MG63 (cell line): ENCODE data around the gene CCDC39. TPM values are rescaled to one million over a fixed set of nuclear protein-coding genes. Genes with fewer than 3 reads are reported as not detected.

ENCODE experiments used
- DNase-seq: peaks from one replicate; pipeline ENCODE4 v3.0.0-alpha.2; 2020
- H3K27me3 ChIP-seq: fragments of 250-450 bp; sonication (Bioruptor Pico); 2 replicates; pipeline ENCODE4 v1.5.1; 2020; ENCODE audit warnings: mild to moderate bottlenecking, moderate library complexity
- H3K36me3 ChIP-seq: fragments of 250-450 bp; sonication (Bioruptor Pico); 2 replicates; pipeline ENCODE4 v1.5.1; 2020; ENCODE audit warnings: mild to moderate bottlenecking, moderate library complexity
- H3K4me3 ChIP-seq: fragments of 250-450 bp; sonication (Bioruptor Pico); 2 replicates; pipeline ENCODE4 v1.5.1; 2020; ENCODE audit warnings: mild to moderate bottlenecking, moderate library complexity
- H3K9me3 ChIP-seq: fragments of 250-450 bp; sonication (Bioruptor Pico); 2 replicates; pipeline ENCODE4 v1.5.1; 2020; ENCODE audit warnings: mild to moderate bottlenecking, moderate library complexity
- total RNA-seq: library from RNA; depleted of rRNA; stranded (reverse); fragments of >200 nt; shearing (Covaris generic); gene quantifications from 2 replicates; pipeline ENCODE4 v1.2.3, GENCODE V29; 2014; ENCODE audit warnings: low replicate concordance; rRNA removed

The CCDC39 gene
- not detected in 2 replicates for total RNA-seq

DNA sequence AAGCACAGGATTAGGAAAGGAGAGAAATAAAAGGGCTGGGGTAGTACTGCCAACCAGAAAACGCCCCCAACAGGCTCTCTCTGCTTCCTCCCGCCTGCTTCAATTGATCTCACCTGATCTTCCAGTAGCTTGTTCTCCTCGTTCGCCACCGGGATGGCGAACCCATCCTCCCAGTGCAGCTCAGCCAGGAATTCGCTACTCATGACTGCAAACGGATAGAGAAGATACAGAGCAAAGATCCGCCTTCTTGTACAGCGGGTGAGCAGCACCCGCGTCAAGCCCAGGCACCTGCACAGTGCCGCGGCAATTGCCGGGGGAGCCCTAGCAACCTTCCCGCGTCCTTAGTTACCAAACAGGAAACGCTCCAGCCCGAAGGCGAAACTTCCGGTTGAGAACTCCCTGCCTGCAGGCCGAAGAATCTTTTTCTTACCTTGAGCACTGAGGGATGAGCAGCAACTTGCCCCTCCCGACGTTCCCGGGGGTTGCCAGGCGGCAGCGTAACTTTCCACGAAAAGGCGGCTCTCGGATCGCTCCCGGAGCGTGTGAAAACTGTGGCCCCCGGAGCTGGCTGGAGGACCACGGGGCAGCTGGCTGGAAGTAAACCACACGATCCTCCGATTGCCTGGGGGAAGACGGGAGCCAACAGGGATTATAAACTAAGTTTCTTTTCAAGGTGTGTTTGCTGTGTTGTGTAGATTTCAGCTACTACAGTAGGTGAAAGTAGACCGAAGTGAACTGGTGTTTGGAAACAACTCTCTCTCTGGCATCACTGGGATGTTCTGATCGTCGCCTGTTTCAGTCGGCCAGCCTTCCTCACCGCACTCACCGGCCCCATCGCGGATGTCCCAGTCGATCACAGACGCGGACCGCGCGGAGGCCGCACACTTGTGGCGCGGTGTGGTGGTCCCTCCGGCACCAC lies at the start of gene CCDC39:
TSS of gene CCDC39 (minus strand) at position 312 of the 919 bp plus-strand sequence. CDS start at position 203, 109 bp downstream.
- Histone ChIP-seq H3K4me3 (peak within 1 kb of the TSS; percentile 62), H3K27me3 (peaks cover 52% of the 10 kb centered on the region)
- DNase-seq = peak; percentile 53

DNA sequence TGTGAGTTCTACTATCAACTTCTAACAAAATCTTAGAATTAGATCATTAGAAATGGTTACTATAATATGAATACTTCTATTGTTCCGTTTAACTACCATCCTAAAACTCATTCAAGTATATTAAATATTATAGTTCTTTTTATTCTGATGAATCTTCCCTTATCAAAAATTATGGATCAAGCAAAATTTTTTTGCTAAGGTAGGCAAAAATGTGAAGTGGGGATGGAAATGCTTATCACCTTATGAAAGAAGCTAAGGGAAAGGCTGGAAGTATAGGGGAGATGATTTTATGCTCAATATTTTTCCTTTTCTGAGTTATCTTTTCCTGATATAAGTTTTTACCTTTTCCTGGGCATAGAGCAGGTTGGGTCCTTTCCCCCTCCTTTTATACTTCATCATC lies 40.7 kb upstream of the CCDC39 start:
- H3K9me3 ChIP-seq = no peaks in the 10 kb centered on the region
- no peak overlapping the region for H3K4me3 ChIP-seq
- H3K27me3 ChIP-seq = peaks cover 5% of the 10 kb centered on the region; the same call in 1 of the 2 replicates
- no peak for DNase-seq
- H3K36me3 ChIP-seq = no peaks in the 10 kb centered on the region

More for the DNA sequence above, at the start of gene CCDC39:
- Histone ChIP-seq H3K9me3 (no peaks in the 10 kb centered on the region), H3K36me3 (no peaks in the 10 kb centered on the region)

DNA sequence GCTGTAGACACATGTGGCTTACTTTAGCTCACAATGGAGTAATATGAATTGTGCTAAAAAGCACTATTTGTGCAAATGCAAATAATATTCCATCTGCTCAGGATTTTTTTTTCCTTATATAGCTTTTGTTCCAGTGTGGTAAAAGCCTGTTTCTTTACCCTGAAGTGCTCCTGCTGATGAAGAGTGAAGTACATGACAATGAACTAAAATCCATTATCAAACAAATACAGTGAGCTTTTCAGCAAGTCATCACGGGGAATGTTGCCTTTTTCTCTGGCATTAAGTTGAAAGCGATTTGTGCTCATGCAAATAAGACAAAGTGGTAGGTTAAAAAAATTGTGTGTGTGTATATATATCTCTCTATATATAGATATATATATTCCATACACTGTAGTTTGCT lies 28.6 kb upstream of the CCDC39 start:
- Histone ChIP-seq H3K36me3 (no peaks in the 10 kb centered on the region), H3K9me3 (no peaks in the 10 kb centered on the region), H3K4me3 (no peak overlapping the region), H3K27me3 (peaks cover 8% of the 10 kb centered on the region; the same call in 1 of the 2 replicates)
- DNase-seq = no peak

DNA sequence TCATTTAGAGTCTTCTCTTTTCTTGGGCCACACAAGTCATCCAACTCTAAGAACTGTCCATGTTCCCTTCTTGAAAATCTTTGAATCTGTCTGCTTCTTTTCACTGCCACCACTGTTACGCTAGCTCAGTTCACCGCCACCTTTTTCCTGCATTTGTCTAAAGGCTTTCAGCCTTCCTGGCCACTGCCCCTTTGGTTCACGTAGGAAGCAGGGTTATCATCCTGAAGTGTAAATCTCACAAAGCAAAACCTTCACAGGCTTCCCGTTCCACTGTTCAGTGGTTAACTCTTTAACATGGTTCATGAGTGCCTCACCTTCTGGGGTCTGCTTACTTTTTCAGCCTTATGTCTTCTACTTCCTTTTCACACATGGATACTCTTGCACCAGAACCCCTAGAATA lies 26.3 kb upstream of the CCDC39 start:
- peaks cover 8% of the 10 kb centered on the region; the same call in 1 of the 2 replicates for H3K27me3 ChIP-seq
- no peak for DNase-seq
- no peaks in the 10 kb centered on the region for H3K36me3 ChIP-seq
- H3K4me3 ChIP-seq = no peak overlapping the region
- H3K9me3 ChIP-seq = no peaks in the 10 kb centered on the region

DNA sequence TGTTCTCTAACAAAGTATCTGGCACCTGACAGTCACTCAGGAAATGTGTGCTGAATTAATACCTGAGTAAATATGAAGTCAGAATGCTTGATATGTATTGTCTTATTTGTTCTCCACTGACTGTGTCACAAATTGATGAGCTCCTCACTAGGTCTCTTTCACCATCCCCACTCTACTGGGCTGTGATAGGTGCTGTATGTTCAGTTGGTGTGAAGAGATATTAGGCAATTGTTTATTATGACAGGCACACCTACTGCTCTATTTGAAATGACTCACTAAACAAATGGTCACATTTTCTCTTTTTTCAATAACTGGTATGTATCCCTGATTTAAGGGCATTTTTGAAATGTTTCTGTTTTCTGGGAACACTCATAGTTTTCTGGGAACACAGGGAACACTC lies 25.2 kb upstream of the CCDC39 start:
- H3K27me3 ChIP-seq = peaks cover 5% of the 10 kb centered on the region; the same call in 1 of the 2 replicates
- H3K36me3 ChIP-seq = no peaks in the 10 kb centered on the region
- H3K9me3 ChIP-seq = no peaks in the 10 kb centered on the region
- no peak overlapping the region for H3K4me3 ChIP-seq
- no peak for DNase-seq

DNA sequence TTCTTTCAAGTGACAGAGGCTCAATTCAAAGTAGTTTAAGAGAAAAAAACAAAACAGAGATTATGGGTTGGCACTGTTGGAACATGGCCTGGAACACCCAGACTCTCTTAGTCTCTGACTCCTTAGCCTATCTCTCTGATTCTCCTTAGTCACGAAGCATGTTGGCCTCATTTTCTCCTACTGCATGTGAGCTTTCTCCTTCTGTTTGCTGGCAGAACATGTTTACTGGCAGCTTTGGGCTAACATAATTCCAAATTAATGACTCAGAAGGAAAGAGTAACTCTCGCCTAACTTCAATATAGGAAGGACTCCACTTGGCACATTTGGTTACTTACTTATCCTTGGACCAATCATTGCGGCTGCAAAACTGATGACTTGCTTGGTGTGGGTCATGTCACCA lies 21.7 kb upstream of the CCDC39 start:
- no peak overlapping the region for H3K4me3 ChIP-seq
- H3K9me3 ChIP-seq = no peaks in the 10 kb centered on the region
- no peaks in the 10 kb centered on the region for H3K27me3 ChIP-seq
- peak; percentile 77 for DNase-seq
- H3K36me3 ChIP-seq = no peaks in the 10 kb centered on the region

DNA sequence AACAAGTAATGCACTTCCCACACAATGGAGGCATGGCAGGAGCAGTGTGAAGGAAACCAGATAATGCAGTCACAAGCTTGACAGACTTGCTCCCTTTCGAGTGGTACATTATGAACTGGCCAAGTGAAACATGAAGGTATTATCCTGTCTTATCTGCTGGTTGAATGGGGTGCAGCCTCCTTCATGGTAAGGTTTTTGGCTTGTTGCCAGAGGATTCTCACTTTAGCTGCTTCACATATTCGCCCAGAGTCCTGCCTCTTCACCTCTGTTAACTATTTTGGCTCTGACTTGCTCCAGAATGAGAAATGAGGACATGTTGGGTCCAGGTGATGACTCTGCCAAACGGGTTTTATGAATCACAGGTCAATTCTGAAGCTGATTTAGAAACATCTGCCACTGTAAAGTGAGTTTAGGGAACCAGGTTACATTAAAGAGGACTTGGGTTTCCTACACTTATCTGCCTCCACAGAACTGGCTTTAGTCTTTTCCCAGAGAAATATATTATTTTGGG lies 19.5 kb upstream of the CCDC39 start:
- Histone ChIP-seq H3K36me3 (no peaks in the 10 kb centered on the region), H3K9me3 (no peaks in the 10 kb centered on the region), H3K27me3 (no peaks in the 10 kb centered on the region), H3K4me3 (no peak overlapping the region)
- DNase-seq = no peak

DNA sequence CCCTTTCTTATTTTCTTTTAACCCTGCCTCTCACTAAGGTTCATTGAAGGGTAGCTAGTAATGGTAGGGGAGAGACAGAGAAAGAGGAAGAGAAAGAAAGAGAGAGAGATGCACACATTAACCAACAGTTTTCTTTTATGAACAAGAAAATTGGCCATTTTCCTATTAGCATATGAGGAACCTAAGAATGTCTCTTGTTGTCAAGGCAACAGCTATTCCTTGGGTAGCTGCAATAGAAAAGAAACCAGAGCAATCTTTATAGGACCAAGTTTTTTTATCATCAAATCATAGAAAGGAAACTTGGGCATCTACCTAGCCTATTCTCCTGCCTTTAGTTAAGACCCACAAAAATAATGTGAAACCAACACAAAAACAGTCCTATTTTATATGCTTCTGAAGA lies 15.0 kb upstream of the CCDC39 start:
- DNase-seq = no peak
- H3K9me3 ChIP-seq = no peaks in the 10 kb centered on the region

DNA sequence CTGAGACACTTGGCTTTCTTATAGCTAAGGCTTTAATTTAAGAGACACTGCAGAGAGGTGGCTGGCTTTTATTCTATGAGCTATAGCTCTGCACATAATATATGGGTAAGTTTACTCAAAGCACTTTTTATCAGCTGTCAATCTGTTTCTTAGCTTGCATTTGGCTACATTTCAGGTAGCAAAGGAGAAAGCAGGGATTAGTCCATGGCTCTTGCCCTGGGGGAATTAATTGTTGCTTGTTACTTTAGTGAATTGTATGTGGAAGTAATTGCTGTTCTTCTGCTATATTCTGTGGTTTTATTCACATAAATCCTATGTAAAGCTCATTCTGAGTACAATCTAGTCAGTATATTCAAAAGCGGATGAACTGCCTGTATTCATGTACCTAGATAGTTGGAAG lies 14.4 kb upstream of the CCDC39 start:
- Histone ChIP-seq H3K4me3 (no peak overlapping the region), H3K9me3 (no peaks in the 10 kb centered on the region; the same call in 1 of the 2 replicates), H3K36me3 (no peaks in the 10 kb centered on the region), H3K27me3 (0 out of 2 replicates have a peak, but pooled peaks cover 8% of the 10 kb centered on the region)
- DNase-seq = no peak

More for the DNA sequence above, 15.0 kb upstream of the CCDC39 start:
- Histone ChIP-seq H3K27me3 (0 out of 2 replicates have a peak, but pooled peaks cover 8% of the 10 kb centered on the region), H3K4me3 (no peak overlapping the region), H3K36me3 (no peaks in the 10 kb centered on the region)

DNA sequence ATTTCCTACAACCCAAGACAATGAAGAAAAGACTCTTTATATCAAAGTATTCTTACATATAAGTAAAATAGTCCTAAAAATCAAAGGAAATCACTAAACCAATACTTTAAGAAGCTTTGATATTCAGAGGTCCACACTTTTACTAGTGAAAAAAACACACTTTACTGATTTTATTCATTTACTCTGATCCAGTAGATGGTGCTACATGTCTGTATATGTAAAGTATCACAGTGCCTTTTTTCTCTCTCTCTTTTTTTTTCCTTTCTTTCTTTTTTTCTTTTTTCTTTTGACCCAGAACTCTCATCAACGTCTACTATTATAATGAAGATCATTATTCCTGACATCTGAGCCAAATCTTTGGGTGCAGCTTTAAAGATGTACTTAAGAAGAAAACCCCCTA lies 10.8 kb upstream of the CCDC39 start:
- Histone ChIP-seq H3K4me3 (no peak overlapping the region), H3K9me3 (no peaks in the 10 kb centered on the region; the same call in 1 of the 2 replicates), H3K36me3 (no peaks in the 10 kb centered on the region), H3K27me3 (peaks cover 18% of the 10 kb centered on the region)
- no peak for DNase-seq

DNA sequence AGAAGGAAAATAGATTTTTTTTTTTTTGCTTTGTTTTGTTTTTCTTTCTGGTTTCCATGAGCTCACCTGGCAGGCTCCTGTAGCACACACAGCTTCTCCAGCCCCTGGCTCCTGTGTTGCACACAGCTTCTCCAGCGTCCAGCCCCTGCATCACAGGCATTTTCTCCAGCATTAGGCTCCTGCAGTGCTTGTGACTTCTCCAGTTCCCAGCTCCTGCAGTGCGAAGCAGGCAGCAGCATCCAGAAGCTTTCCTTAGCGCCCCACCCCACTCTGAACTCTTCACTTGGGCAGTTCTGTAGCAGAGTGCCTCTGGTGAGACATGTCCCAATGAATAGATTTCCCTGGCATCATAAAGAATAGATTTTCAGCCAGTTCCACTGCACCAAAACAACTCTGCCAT lies 5.5 kb upstream of the CCDC39 start:
- no peak overlapping the region for H3K4me3 ChIP-seq
- H3K36me3 ChIP-seq = no peaks in the 10 kb centered on the region
- H3K27me3 ChIP-seq = peaks cover 37% of the 10 kb centered on the region
- no peak for DNase-seq
- no peaks in the 10 kb centered on the region; the same call in 1 of the 2 replicates for H3K9me3 ChIP-seq

DNA sequence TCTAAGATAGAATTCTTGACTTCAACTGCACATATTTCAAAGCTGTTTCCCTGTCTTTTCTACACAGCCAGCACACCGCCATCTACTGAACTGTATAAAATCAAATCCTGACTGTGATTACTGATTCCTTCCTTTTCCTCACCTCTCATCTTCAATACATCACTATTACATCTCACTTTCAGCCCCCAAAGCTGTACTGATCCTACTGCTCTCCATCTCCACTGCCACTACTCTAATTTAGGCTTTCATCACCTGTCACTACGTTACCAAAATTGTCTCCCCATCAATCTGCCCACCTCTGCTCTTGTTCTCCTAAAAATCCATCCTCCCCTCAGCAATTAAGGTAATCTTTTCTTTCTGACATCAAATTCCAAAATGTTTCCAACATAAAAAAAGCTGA lies 4.5 kb upstream of the CCDC39 start:
- no peak for DNase-seq
- Histone ChIP-seq H3K9me3 (no peaks in the 10 kb centered on the region; the same call in 1 of the 2 replicates), H3K4me3 (no peak overlapping the region), H3K36me3 (no peaks in the 10 kb centered on the region), H3K27me3 (peaks cover 47% of the 10 kb centered on the region)

DNA sequence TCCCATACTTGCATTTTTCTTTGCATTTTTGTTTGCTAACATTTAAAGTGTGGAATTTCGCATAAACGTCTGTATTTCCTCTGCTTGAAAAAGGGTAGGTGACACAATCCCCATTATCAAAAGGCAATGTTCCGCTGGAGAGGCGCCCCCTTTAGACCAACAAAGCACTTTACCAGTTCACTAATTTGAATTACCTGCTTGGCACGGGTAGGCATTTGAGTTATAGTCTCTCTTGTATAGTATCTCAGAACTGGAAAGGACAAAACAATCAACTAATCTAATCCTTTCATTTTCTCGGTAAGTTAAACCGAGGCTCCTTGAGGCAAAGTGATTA lies 775 bp upstream of the CCDC39 start:
- H3K36me3 ChIP-seq = no peaks in the 10 kb centered on the region
- DNase-seq = peak; percentile 9

DNA sequence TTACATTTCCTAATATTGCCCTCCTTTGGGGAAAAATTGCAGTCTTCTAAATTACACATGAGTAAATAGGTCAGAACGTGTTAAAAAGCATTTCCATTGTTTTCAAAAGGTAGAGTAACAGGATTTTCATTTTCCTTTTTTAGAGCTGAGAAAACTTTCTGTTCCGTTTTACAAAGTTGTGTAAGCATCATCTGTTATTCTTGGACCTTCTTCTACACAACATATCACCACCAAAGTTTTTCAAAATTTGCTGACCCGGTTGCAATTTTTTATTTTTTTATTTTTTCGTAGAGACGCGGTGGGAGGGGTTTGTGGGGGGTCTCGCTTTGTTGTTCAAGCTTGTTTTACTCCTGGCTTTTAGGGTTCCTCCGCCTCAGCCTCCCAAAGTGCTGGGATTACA lies 1.1 kb downstream of the CCDC39 start:
- no peak overlapping the region for H3K4me3 ChIP-seq
- H3K9me3 ChIP-seq = no peaks in the 10 kb centered on the region
- H3K36me3 ChIP-seq = no peaks in the 10 kb centered on the region
- H3K27me3 ChIP-seq = peaks cover 42% of the 10 kb centered on the region
- DNase-seq = no peak

More for the DNA sequence above, 775 bp upstream of the CCDC39 start:
- no peaks in the 10 kb centered on the region for H3K9me3 ChIP-seq
- H3K27me3 ChIP-seq = peaks cover 51% of the 10 kb centered on the region
- peak overlapping the region; percentile 62 for H3K4me3 ChIP-seq

DNA sequence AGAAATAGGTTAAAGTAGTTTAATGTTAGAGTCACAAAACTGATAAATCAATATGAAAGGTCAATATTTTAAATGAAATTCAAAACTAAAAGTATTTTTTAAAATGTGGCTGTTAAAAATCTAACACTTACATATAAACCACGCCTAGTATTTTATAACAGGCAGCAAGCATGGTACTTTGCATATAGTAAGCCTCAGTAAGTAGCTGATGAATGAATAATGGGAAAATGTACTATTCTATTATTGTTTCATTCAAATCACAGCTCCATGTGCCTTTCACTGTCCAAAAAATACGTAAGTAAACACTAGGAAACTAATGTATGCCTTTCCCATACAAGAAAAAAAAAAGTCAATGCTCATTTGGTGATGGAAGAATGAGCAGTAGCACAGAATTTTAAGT lies 17.8 kb downstream of the CCDC39 start:
- no peak for DNase-seq
- Histone ChIP-seq H3K36me3 (no peaks in the 10 kb centered on the region), H3K9me3 (no peaks in the 10 kb centered on the region), H3K27me3 (peaks cover 9% of the 10 kb centered on the region), H3K4me3 (no peak overlapping the region)

DNA sequence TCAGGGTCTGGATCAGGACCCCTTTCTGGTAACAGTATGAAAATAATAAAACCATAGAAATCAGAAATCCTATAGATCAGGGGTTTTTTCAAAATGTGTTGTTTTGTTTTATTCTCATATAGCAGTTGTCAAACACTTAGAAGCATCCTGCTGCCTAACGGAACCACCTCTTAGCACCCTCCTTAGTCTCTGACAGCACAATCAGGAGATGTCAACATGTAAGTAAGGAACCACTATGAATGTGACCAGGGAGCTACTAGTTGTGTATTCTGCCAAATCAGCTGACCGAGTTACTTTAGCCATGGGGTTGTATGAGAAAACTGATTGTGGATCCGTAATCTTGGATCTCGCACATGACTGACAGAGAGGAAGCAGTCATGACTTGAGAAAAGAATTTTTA lies 22.2 kb downstream of the CCDC39 start:
- Histone ChIP-seq H3K27me3 (peaks cover 9% of the 10 kb centered on the region), H3K36me3 (no peaks in the 10 kb centered on the region), H3K4me3 (peak overlapping the region; percentile 29), H3K9me3 (no peaks in the 10 kb centered on the region)
- no peak for DNase-seq

DNA sequence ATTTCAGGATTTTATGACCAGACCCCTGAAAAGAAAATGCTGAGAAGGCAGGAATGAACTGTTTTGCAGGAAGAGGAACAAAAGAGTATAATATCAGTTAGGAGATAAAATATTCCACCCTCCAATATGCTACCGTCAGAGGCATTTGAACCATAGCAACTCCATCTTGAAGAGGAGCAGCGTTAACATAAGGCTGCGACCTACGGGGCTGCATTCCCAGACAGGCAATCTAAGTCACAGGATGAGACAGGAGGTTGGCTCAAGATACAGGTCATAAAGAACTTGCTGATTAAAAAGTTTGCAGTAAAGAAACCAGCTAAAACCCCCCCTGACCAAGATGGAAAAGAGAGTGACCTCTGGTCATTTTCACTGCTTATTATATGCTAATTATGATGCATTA lies 22.9 kb downstream of the CCDC39 start:
- no peak for DNase-seq
- Histone ChIP-seq H3K4me3 (peak overlapping the region; percentile 29), H3K36me3 (no peaks in the 10 kb centered on the region), H3K9me3 (no peaks in the 10 kb centered on the region), H3K27me3 (peaks cover 7% of the 10 kb centered on the region)
